Spleen (tissue), 11 donors: ENCODE results near the gene DOK5. TPM values are rescaled to one million over a fixed set of nuclear protein-coding genes. Genes with fewer than 3 reads are reported as not detected.

ENCODE experiments used
- DNase-seq: peaks from one replicate; pipeline ENCODE4 v3.0.0-alpha.2; 2020
- H3K27ac ChIP-seq, 8 donors: fragments of 200-600 bp; sonication (generic) in 7 of 8; 1 replicate in 4 of 8; 2 replicates in 4 of 8; pipeline versions ENCODE4 v1.5.0 to v1.8.0; 2016 to 2021; ENCODE audit warnings: inconsistent platforms in 4 of 8, mild to moderate bottlenecking in 4 of 8, moderate library complexity in 1 of 8
- H3K27me3 ChIP-seq, 7 donors: fragments of 200-600 bp; sonication (generic) in 6 of 7; replicated peaks in 1 of 7; 1 replicate in 4 of 7; 2 replicates in 3 of 7; pipeline versions ENCODE4 v1.5.0 to v1.8.0; 2016 to 2021; ENCODE audit warnings: inconsistent platforms in 3 of 7, mild to moderate bottlenecking in 1 of 7
- H3K36me3 ChIP-seq, 6 donors: fragments of 200-600 bp; sonication (generic) in 5 of 6; 1 replicate in 4 of 6; 2 replicates in 2 of 6; pipeline versions ENCODE4 v1.5.0 to v1.8.0; 2016 to 2021; ENCODE audit warnings: inconsistent platforms in 2 of 6
- H3K4me1 ChIP-seq, 6 donors: fragments of 200-600 bp; sonication (generic) in 5 of 6; 1 replicate in 3 of 6; 2 replicates in 3 of 6; pipeline versions ENCODE4 v1.5.0 to v1.8.0; 2016 to 2021; ENCODE audit warnings: inconsistent platforms in 3 of 6
- H3K4me3 ChIP-seq, 8 donors: fragments of 200-600 bp; sonication (generic) in 7 of 8; 1 replicate in 4 of 8; 2 replicates in 4 of 8; pipeline versions ENCODE4 v1.5.0 to v1.8.0; 2016 to 2021; ENCODE audit warnings: inconsistent platforms in 4 of 8, mild to moderate bottlenecking in 4 of 8, moderate library complexity in 2 of 8
- H3K9me3 ChIP-seq, 8 donors: fragments of 200-600 bp; sonication (generic) in 7 of 8; 1 replicate in 4 of 8; 2 replicates in 4 of 8; pipeline versions ENCODE4 v1.5.0 to v1.8.0; 2016 to 2021; ENCODE audit warnings: inconsistent platforms in 4 of 8
- CTCF ChIP-seq, 11 experiments: fragments of 200-600 bp in 7 of 11; fragments of 450-650 bp in 4 of 11; sonication (generic) in 4 of 11; IDR thresholded peaks in 8 of 11; conservative IDR thresholded peaks in 3 of 11; 1 replicate in 7 of 11; 2 replicates in 4 of 11; pipeline versions ENCODE4 v1.4.0 to v1.8.0; 2016 to 2021; ENCODE audit warnings: antibody characterized with exemption in 11 of 11, inconsistent platforms in 4 of 11, mild to moderate bottlenecking in 1 of 11
- POLR2A ChIP-seq, 3 donors: fragments of 450-650 bp; IDR thresholded peaks; one replicate each; pipeline ENCODE4 v1.5.1; 2017; ENCODE audit warnings: antibody characterized with exemption in 3 of 3, mild to moderate bottlenecking in 1 of 3
- POLR2AphosphoS5 ChIP-seq, 3 donors: sonication (generic); formaldehyde crosslinking; IDR thresholded peaks; one replicate each; pipeline ENCODE4 v1.5.1; 2017; ENCODE audit warnings: antibody characterized with exemption in 3 of 3
- WGBS, 5 donors: extraction: QIAGEN DNeasy Blood & Tissue Kit in 3 of 5; methylation state at CpG; one replicate each; pipeline versions ENCODE4 v1.1.5 to v1.1.7; 2013 to 2018; 5-methylcytosine and 5-hydroxymethylcytosine counted together
- intact Hi-C: fragments of 100-400 bp; cut with DNase I; formaldehyde crosslinking; loops from one replicate; pipeline ENCODE4 v1.15.0; 2023; ENCODE audit warnings: low total_unique reads
- polyA plus RNA-seq, 3 donors: library from polyadenylated mRNA; stranded (reverse); fragments of 200-250 nt; gene quantifications; one replicate each; pipeline ENCODE4 v1.2.1, GENCODE V29; 2013
- total RNA-seq, 7 donors: library from RNA; depleted of rRNA in 3 of 7; stranded (reverse); fragments of >200 nt in 3 of 7; fragmentation: NEBNext Ultra II Directional in 4 of 7; extraction: Animal tissue kit (Norgen Biotek cat#: 25700) in 4 of 7; gene quantifications; one replicate each; pipeline versions ENCODE4 v1.1.0 to v1.2.1, GENCODE V29; 2016 to 2021
- donor health status: healthy with polysubstance abuse.
- donor health status: DM: no; HTN: no; CAD: no; lungs with moderate emphysema.
- donor health status: DM: no; HTN: no; CAD: no.
- donor health status: Bipolar disorder and iron deficiency.
- donor health status: healthy.
- donor health status: DM: no; HTN: no; CAD: no.
- donor health status: DM: yes; HTN: yes; CAD: no.

The DOK5 gene
- total and polyA plus RNA-seq, 10 donors, result 0.17 to 0.73 (median 0.53) TPM; not detected in 3

- TF ChIP-seq CTCF (IDR thresholded peaks at IDR 0.05 in 8 of 11, conservative IDR thresholded peaks at IDR 0.05 in 3 of 11), result no peak
- no peak for TF ChIP-seq POLR2A (IDR thresholded peaks at IDR 0.05)
- TF ChIP-seq POLR2AphosphoS5 (IDR thresholded peaks at IDR 0.05), result no peak
- no peak for DNase-seq
- intact Hi-C loops, result no loop called here
- Histone ChIP-seq H3K36me3 (no peaks in the 10 kb centered on the region), H3K4me1 (no peaks in the 10 kb centered on the region), H3K27me3 (peaks cover 0 to 5% (median 0%) of the 10 kb centered on the region in 7 donors), H3K4me3 (no peak overlapping the region), H3K9me3 (no peaks in the 10 kb centered on the region), H3K27ac (no peak overlapping the region)
- 79 to 94% (median 88%) methylated on average over 3 of the region's 3 CpGs for WGBS, 5 donors
These were observed 84.5 kb downstream of the DOK5 start for GRCh38 chr20:54559890-54560289.

GRCh38 chr20:54560357-54560756, 85.0 kb downstream of the DOK5 start:
- no peak for DNase-seq
- intact Hi-C loops, result no loop called here
- no peak overlapping the region for H3K4me3 ChIP-seq
- H3K27me3 ChIP-seq, result peaks cover 0 to 5% (median 0%) of the 10 kb centered on the region in 7 donors
- no peak for TF ChIP-seq POLR2A (IDR thresholded peaks at IDR 0.05)
- no peak for TF ChIP-seq CTCF (IDR thresholded peaks at IDR 0.05 in 8 of 11, conservative IDR thresholded peaks at IDR 0.05 in 3 of 11)
- TF ChIP-seq POLR2AphosphoS5 (IDR thresholded peaks at IDR 0.05), result no peak
- no peaks in the 10 kb centered on the region for H3K4me1 ChIP-seq
- no peaks in the 10 kb centered on the region for H3K36me3 ChIP-seq
- no peak overlapping the region for H3K27ac ChIP-seq
- WGBS, 5 donors, result 74 to 89% (median 84%) methylated on average over 4 of the region's 4 CpGs
- H3K9me3 ChIP-seq, result no peaks in the 10 kb centered on the region

- no peak for DNase-seq
- Histone ChIP-seq H3K36me3 (no peaks in the 10 kb centered on the region), H3K27me3 (no peaks in the 10 kb centered on the region), H3K9me3 (no peaks in the 10 kb centered on the region), H3K27ac (no peak overlapping the region), H3K4me3 (no peak overlapping the region), H3K4me1 (no peaks in the 10 kb centered on the region)
- TF ChIP-seq CTCF (IDR thresholded peaks at IDR 0.05 in 8 of 11, conservative IDR thresholded peaks at IDR 0.05 in 3 of 11) (no peak), POLR2AphosphoS5 (IDR thresholded peaks at IDR 0.05) (no peak)
- 83 to 89% (median 85%) methylated on average over 1 of the region's 1 CpG for WGBS, 5 donors
- intact Hi-C loops, result no loop called here
These were observed 89.9 kb downstream of the DOK5 start for GRCh38 chr20:54565255-54565654.

GRCh38 chr20:54566031-54566688, 90.8 kb downstream of the DOK5 start:
- TF ChIP-seq POLR2AphosphoS5 (IDR thresholded peaks at IDR 0.05) (no peak), POLR2A (IDR thresholded peaks at IDR 0.05) (no peak), CTCF (IDR thresholded peaks at IDR 0.05 in 8 of 11, conservative IDR thresholded peaks at IDR 0.05 in 3 of 11) (no peak)

More at GRCh38 chr20:54566031-54566688, 90.8 kb downstream of the DOK5 start:
- H3K27ac ChIP-seq, result no peak overlapping the region
- WGBS, 5 donors, result 77 to 87% (median 82%) methylated on average over 5 of the region's 5 CpGs
- H3K4me1 ChIP-seq, result no peaks in the 10 kb centered on the region
- DNase-seq, result no peak
- intact Hi-C loops, result no loop called here
- H3K27me3 ChIP-seq, result no peaks in the 10 kb centered on the region
- H3K4me3 ChIP-seq, result no peak overlapping the region
- no peaks in the 10 kb centered on the region for H3K36me3 ChIP-seq
- H3K9me3 ChIP-seq, result no peaks in the 10 kb centered on the region
